CD4-positive, alpha-beta T cell treated with Interleukin-2 at 100 ng/mL for 4 hours (primary cell): ENCODE measurements around the gene C7orf57.

Source experiments
- DNase-seq: peaks from one replicate; pipeline ENCODE4 v3.0.0-alpha.2; 2020; ENCODE audit warnings: low spot score

C7orf57 gene

DNA sequence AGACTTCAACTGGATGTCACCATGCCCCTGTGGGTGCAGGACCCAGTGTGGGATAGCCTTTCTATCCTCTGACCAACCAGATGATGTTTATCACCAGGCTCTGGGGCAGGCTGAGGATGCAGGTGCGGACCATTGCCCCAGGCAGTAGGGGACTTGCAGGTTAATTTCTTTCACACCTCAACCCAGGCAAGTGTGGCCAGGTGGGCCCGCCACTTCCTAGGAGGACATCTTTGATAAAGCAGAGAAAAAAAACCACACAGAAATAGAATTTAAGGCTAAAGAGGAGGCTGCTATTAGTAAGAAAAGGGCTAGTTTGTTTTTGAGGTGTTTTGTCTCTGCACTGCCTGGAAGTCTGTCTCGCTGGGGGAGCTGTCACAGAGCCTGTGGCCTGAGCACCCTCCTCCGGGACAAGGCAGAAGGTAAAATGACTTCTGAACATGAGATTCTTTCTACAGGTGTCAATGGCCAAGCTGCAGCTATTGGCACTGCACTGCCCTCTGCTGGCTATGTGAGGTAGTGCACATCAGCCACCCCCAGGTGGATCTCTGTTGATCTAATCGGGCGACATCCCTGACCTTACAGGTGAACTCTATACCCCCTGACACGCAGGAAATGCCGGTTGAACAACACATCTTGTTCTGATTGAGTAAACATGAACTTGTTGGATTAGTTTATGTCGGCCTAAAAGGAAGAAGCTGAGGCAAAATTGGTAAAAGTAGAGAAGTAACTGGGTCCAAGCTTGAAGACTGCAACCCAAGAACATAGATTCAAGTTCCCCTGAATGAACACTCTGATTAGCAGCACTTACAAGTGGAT lies 74.7 kb downstream of the C7orf57 start:
- peak; percentile 93 for DNase-seq

DNA sequence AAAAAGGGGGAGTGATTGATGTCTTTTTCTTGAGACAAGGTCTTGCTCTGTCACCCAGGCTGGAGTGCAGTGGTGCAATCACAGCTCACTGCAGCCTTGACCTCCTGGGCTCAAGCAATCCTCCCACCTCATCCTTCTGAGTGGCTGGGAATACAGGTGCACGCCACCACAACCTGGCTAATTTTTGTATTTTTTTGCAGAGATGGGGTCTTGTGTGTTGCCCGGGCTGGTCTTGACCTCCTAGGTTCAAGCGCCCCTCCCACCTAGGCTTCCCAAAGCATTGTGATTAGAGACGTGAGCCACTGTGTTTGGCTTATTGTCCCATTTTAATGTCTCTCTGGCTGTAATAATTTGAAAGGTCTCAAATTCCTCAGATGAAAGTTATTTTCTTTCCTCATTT lies 75.5 kb downstream of the C7orf57 start:
- DNase-seq: no peak
